Thyroid gland (tissue), 4 donors: ENCODE results near the gene MPZL1.

Experiments used
- CTCF ChIP-seq, 6 experiments: fragments of 200-600 bp in 3 of 6; fragments of 450-650 bp in 3 of 6; sonication (generic) in 3 of 6; IDR thresholded peaks; one replicate each; pipeline ENCODE4 v1.5.1; 2016 to 2019; ENCODE audit warnings: antibody characterized with exemption in 6 of 6, mild to moderate bottlenecking in 2 of 6, inconsistent platforms in 1 of 6, moderate library complexity in 1 of 6
- POLR2A ChIP-seq, 2 donors: fragments of 450-650 bp; IDR thresholded peaks; one replicate each; pipeline ENCODE4 v1.6.1; 2017; ENCODE audit warnings: antibody characterized with exemption in 2 of 2, mild to moderate bottlenecking in 2 of 2, moderate library complexity in 1 of 2

- TF ChIP-seq CTCF (IDR thresholded peaks at IDR 0.05) (no peak), POLR2A (IDR thresholded peaks at IDR 0.05) (no peak)
These were observed 72.3 kb downstream of the MPZL1 start for GRCh38 chr1:167794043-167794442.
